Muscle layer of colon (tissue), 2 donors: ENCODE results near the gene MOSPD2.

Experiments used
- H3K27ac ChIP-seq: one replicate; pipeline ENCODE4 v1.7.0; 2013; ENCODE audit warnings: low read depth, mild to moderate bottlenecking, low read length, moderate library complexity
- H3K27me3 ChIP-seq, 2 donors: one replicate each; pipeline ENCODE4 v1.7.0; 2013; ENCODE audit warnings: low read length in 2 of 2, mild to moderate bottlenecking in 2 of 2; ENCODE audit not compliant: insufficient read depth in 2 of 2, control insufficient read depth in 1 of 2
- H3K36me3 ChIP-seq: one replicate; pipeline ENCODE4 v1.7.0; 2013; ENCODE audit warnings: mild to moderate bottlenecking, low read length; ENCODE audit not compliant: insufficient read depth
- H3K4me1 ChIP-seq: one replicate; pipeline ENCODE4 v1.7.0; 2013; ENCODE audit warnings: mild to moderate bottlenecking, low read length; ENCODE audit not compliant: insufficient read depth
- H3K4me3 ChIP-seq, 2 donors: one replicate each; pipeline ENCODE4 v1.7.0; 2013; ENCODE audit warnings: low read length in 2 of 2, low read depth in 1 of 2, mild to moderate bottlenecking in 1 of 2, moderate library complexity in 1 of 2
- H3K9ac ChIP-seq: one replicate; pipeline ENCODE4 v1.7.0; 2013; ENCODE audit warnings: low read length
- H3K9me3 ChIP-seq: one replicate; pipeline ENCODE4 v1.7.0; 2013; ENCODE audit warnings: mild to moderate bottlenecking, low read length
- donor health status: abdominal sarcoma.
- donor health status: Adenocarcinoma of cecum.

The MOSPD2 gene

GRCh38 chrX:14915596-14915995, 42.4 kb downstream of the MOSPD2 start:
- peaks cover 13% of the 10 kb centered on the region for H3K36me3 ChIP-seq
- no peak overlapping the region for H3K27ac ChIP-seq
- H3K4me3 ChIP-seq = no peak overlapping the region
- no peaks in the 10 kb centered on the region for H3K27me3 ChIP-seq
- H3K9me3 ChIP-seq = no peaks in the 10 kb centered on the region
- no peak overlapping the region for H3K9ac ChIP-seq
- no peaks in the 10 kb centered on the region for H3K4me1 ChIP-seq

- Histone ChIP-seq H3K9me3 (no peaks in the 10 kb centered on the region), H3K36me3 (peaks cover 13% of the 10 kb centered on the region), H3K4me1 (no peaks in the 10 kb centered on the region), H3K27me3 (no peaks in the 10 kb centered on the region), H3K9ac (no peak overlapping the region), H3K27ac (no peak overlapping the region), H3K4me3 (no peak overlapping the region)
Observed at GRCh38 chrX:14916017-14916674, 42.9 kb downstream of the MOSPD2 start.

- Histone ChIP-seq H3K27me3 (no peaks in the 10 kb centered on the region), H3K4me1 (no peaks in the 10 kb centered on the region), H3K27ac (no peak overlapping the region), H3K9ac (no peak overlapping the region), H3K4me3 (no peak overlapping the region), H3K36me3 (peaks cover 13% of the 10 kb centered on the region), H3K9me3 (no peaks in the 10 kb centered on the region)
Observed at GRCh38 chrX:14919407-14919806, 46.2 kb downstream of the MOSPD2 start.

- Histone ChIP-seq H3K27me3 (no peaks in the 10 kb centered on the region), H3K36me3 (peaks cover 13% of the 10 kb centered on the region), H3K27ac (no peak overlapping the region), H3K9me3 (no peaks in the 10 kb centered on the region), H3K4me3 (no peak overlapping the region), H3K4me1 (no peaks in the 10 kb centered on the region), H3K9ac (no peak overlapping the region)
Observed at GRCh38 chrX:14920196-14920595, 47.0 kb downstream of the MOSPD2 start.

- Histone ChIP-seq H3K36me3 (no peaks in the 10 kb centered on the region), H3K4me1 (no peaks in the 10 kb centered on the region), H3K4me3 (no peak overlapping the region), H3K9me3 (no peaks in the 10 kb centered on the region), H3K27me3 (no peaks in the 10 kb centered on the region), H3K9ac (no peak overlapping the region), H3K27ac (no peak overlapping the region)
Observed at GRCh38 chrX:14922437-14922836, 49.2 kb downstream of the MOSPD2 start.

GRCh38 chrX:14923761-14924160, 50.5 kb downstream of the MOSPD2 start:
- Histone ChIP-seq H3K4me1 (no peaks in the 10 kb centered on the region), H3K36me3 (no peaks in the 10 kb centered on the region), H3K9ac (no peak overlapping the region), H3K27ac (no peak overlapping the region), H3K27me3 (no peaks in the 10 kb centered on the region), H3K9me3 (no peaks in the 10 kb centered on the region), H3K4me3 (no peak overlapping the region)

- Histone ChIP-seq H3K4me1 (no peaks in the 10 kb centered on the region), H3K4me3 (no peak overlapping the region), H3K9ac (no peak overlapping the region), H3K36me3 (no peaks in the 10 kb centered on the region), H3K27ac (no peak overlapping the region), H3K27me3 (no peaks in the 10 kb centered on the region), H3K9me3 (no peaks in the 10 kb centered on the region)
Observed at GRCh38 chrX:14926471-14926870, 53.2 kb downstream of the MOSPD2 start.

GRCh38 chrX:14927401-14927800, 54.2 kb downstream of the MOSPD2 start:
- H3K27me3 ChIP-seq = no peaks in the 10 kb centered on the region
- no peak overlapping the region for H3K4me3 ChIP-seq
- no peaks in the 10 kb centered on the region for H3K9me3 ChIP-seq
- H3K36me3 ChIP-seq = no peaks in the 10 kb centered on the region
- H3K9ac ChIP-seq = no peak overlapping the region
- H3K27ac ChIP-seq = no peak overlapping the region
- H3K4me1 ChIP-seq = no peaks in the 10 kb centered on the region

- no peaks in the 10 kb centered on the region for H3K9me3 ChIP-seq
- H3K27me3 ChIP-seq = no peaks in the 10 kb centered on the region
- H3K4me1 ChIP-seq = no peaks in the 10 kb centered on the region
- H3K4me3 ChIP-seq = no peak overlapping the region
- no peak overlapping the region for H3K27ac ChIP-seq
- no peaks in the 10 kb centered on the region for H3K36me3 ChIP-seq
- H3K9ac ChIP-seq = no peak overlapping the region
Observed at GRCh38 chrX:14930663-14931062, 57.4 kb downstream of the MOSPD2 start.

GRCh38 chrX:14932136-14932535, 58.9 kb downstream of the MOSPD2 start:
- Histone ChIP-seq H3K27me3 (no peaks in the 10 kb centered on the region), H3K9ac (no peak overlapping the region)

GRCh38 chrX:14934423-14934822, 61.2 kb downstream of the MOSPD2 start:
- no peaks in the 10 kb centered on the region for H3K27me3 ChIP-seq
- H3K9ac ChIP-seq = no peak overlapping the region
- H3K36me3 ChIP-seq = no peaks in the 10 kb centered on the region
- no peaks in the 10 kb centered on the region for H3K4me1 ChIP-seq
- no peak overlapping the region for H3K27ac ChIP-seq
- no peaks in the 10 kb centered on the region for H3K9me3 ChIP-seq
- no peak overlapping the region for H3K4me3 ChIP-seq

More at GRCh38 chrX:14932136-14932535, 58.9 kb downstream of the MOSPD2 start:
- H3K36me3 ChIP-seq = no peaks in the 10 kb centered on the region
- no peak overlapping the region for H3K27ac ChIP-seq
- no peak overlapping the region for H3K4me3 ChIP-seq
- no peaks in the 10 kb centered on the region for H3K9me3 ChIP-seq
- no peaks in the 10 kb centered on the region for H3K4me1 ChIP-seq

- Histone ChIP-seq H3K9ac (no peak overlapping the region), H3K4me3 (no peak overlapping the region)
Observed at GRCh38 chrX:14936561-14936960, 63.3 kb downstream of the MOSPD2 start.

More at GRCh38 chrX:14936561-14936960, 63.3 kb downstream of the MOSPD2 start:
- H3K27me3 ChIP-seq = no peaks in the 10 kb centered on the region
- H3K4me1 ChIP-seq = no peaks in the 10 kb centered on the region
- no peak overlapping the region for H3K27ac ChIP-seq
- no peaks in the 10 kb centered on the region for H3K9me3 ChIP-seq
- no peaks in the 10 kb centered on the region for H3K36me3 ChIP-seq
